GDM1 (cell line): Measurements from ENCODE around the gene C2CD2L.
A peak's percentile ranks its signal among the peaks of the same experiment; 100 is the strongest.
"Not testable (repeated sequence)": the region's sequence is repeated elsewhere in the genome, so short reads cannot be mapped to it uniquely, and the experiment has no call there.

ENCODE experiments used
- DNase-seq: peaks from one replicate; lab custom pipeline; 2025; lab: John Stamatoyannopoulos, UW

The C2CD2L gene

DNA sequence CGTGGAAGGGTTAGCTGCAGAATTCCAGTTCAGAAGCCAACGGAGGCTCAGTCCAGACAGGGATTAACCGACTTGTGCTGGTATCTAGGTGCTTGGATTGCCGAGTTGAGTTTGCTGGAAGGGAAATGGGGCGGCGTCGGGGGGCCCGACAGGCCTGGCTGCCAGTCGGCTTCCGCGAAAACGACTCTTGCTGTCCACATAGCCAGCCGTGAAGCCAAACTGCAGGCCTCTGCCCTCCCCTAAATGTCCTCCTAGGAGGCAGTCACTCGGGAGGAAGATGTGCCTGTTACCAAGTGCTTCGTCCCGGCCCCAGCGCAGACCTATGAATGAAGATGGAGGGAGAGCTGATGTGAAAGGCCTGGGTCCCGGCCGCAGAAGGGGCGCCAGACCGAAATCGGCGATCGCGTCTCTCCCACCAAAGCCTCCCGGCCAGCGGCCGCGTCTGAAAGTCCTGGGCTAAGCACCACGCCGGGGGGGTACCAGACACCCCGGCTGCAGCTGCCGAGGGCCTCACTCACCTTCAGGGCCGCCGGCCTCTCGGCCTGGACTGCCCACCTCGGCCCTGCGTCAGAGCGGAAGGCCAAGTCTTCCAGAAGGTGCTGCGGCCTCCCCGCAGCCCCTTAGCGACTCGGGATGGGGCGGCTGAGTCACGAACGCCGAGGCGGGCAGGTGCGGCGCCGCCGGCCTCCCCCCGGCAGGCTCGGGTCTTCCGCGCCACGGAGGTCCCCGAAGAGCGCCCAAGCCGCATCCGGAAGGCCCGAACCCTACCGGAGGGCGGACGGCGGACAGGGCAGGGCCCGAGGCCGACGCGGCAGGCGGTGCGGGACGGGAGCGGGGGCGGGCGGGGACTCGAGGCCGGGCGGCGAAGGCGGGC, 13.0 kb upstream of the C2CD2L start:
- DNase-seq = no peak

DNA sequence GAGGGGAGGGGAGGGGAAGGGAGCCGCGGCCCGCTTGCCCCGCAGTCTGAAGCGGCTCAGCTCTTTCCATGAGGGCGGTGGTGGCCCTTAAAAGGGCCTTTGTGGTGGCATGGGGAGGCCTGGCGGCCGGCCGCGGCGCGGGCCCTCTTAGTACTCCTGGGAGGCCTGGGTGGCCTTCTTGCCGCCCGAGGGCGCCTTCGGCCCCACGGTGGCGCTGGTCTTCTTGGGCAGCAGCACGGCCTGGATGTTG, 12.4 kb upstream of the C2CD2L start:
- no peak for DNase-seq

DNA sequence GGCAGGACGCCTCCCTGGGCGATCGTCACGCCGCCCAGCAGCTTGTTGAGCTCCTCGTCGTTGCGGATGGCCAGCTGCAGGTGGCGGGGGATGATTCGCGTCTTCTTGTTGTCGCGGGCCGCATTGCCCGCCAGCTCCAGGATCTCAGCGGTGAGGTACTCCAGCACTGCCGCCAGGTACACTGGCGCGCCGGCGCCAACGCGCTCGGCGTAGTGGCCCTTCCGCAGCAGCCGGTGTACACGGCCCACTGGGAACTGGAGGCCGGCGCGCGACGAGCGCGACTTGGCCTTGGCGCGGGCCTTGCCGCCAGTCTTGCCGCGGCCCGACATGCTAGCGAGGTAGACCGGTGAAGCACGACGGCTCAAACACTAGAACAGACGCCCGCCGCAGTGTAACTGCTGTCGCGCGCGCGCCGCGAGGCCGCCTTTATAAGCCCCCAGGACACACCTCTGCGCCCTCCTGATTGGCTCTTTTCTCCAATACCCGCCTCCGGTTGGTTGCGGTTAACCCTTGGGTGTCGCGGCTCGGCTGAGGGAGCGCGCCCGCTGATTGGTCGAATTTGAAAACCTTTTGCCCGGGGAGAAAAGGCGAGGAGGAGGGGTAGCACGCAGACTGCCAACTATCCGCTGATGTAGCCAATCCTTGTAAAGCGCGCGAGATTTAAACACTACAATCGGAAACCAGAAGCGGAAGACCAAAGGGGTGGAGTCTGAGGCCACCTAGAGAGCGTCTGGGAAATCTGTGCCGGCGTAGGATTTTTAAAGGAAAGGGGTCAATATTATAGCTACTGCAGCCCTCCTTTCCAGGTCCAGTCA, 11.9 kb upstream of the C2CD2L start:
- DNase-seq = peak; percentile 99

DNA sequence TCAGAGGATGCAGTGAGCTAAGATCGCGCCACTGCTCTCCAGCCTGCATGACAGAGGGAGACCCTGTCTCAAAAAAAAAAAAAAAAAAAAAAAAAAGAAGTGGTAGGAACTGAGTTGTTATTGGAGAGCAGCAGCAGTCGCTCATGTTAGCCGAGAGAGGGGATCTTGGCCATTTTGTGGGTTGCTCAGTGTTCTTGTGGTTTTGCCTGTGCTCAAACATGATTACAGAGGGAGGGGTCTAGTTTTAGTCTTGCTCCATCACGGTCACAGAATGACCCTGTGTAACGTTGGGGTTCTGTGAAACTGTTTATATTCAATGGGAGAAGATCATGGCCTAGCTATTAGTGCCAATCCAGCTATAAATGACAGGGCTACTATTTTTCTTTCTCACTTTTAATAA, 7.4 kb upstream of the C2CD2L start:
- DNase-seq = no peak

DNA sequence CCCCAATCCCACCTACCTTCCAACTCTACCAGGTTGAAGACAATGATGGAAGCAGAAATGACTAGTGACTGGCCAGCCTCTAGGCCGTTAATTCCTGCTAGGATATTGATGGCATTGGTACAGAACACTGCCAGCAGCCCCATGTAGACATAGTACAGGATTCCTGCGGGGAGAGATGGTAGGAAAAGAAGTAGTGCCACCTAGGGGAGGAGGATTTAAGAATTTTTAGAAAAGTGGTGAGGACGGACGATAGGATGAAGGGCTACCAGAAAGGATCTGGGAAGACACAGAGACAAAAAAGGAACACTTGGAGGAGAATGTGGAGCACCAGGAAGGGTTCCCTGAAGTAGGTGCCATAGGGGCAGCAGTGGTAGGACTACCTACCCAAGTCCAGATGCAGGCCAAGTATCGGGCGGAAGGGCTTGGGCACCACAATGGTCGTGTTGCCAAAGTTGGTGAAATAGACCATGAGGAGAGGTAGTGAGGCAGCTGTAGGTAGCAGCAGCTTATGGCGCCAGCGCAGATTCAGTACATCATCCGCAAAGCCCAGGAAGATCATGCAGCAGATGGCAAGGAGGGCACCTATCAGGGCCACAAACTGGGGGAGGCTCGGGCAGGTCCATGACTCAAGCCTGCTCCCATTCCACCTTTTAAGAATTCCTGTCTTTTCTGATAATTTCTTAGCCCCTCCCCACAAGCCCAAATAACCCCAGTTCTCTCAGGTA, 6.7 kb upstream of the C2CD2L start:
- DNase-seq = no peak

DNA sequence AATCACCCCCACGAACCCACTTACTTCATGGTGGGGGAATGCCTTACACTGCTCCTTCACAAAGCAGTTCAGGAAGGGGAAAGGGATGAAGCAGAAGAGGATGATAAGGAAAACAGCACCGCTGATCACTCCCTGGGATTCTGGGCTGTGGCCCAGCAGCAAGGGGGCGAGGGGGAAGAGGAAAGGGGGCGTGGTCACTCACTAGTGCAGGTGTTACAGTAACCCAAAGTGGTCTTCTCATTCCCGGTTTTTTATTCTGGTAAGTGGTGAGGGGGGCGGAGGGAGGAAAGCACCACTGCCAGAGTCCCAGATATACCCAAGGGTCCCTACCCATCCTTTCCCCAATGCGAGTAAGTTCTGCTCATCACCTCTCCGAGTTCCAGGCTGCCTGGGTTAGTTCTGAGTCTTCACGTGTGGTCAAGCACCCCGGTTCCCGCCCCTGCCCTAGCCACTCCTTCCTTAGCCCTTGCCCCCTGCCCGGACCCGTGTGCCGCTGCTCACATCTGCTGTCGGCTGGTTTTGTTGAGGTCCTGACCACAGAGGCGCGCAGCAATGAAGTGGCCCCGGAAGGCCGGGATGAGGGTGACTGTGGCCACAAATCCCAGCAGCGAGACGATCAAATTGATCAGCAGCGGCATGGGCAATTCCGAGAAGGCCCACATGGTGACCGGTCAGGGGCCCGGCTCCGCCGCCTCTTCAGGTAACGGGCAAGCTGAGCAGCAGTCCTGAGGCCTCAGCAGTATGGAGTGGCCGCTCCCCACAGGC, 6.0 kb upstream of the C2CD2L start:
- no peak for DNase-seq

- peak; percentile 87 for DNase-seq
Observed at GRCh38 chr11:119101759-119102423, 5.3 kb upstream of the C2CD2L start, which contains the start of gene DPAGT1. DPAGT1 (minus strand) TSS chr11:119101853; CDS start chr11:119101655, 198 bp downstream.

DNA sequence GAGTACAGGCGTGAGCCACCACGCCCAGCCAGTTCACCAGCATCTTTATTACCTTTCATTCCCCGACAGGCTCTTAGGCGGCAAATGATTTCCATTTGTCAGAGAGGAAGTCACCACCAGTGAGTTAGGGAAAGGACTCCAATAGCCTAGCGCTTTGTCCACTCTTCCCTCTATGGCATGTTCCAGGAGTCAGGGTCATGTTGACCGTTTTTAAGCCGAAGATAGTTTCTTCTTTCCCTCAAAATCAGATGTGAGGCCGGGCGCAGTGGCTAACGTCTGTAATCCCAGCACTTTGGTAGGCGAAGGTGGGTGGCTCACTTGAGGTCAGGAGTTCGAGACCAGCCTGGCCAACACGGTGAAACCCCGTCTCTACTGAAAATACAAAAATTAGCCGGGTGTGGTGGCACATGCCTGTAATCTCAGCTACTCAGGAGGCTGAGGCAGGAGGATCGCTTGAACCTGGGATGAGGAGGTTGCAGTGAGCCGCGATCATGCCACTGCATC, 3.9 kb upstream of the C2CD2L start:
- DNase-seq = not testable (repeated sequence)

DNA sequence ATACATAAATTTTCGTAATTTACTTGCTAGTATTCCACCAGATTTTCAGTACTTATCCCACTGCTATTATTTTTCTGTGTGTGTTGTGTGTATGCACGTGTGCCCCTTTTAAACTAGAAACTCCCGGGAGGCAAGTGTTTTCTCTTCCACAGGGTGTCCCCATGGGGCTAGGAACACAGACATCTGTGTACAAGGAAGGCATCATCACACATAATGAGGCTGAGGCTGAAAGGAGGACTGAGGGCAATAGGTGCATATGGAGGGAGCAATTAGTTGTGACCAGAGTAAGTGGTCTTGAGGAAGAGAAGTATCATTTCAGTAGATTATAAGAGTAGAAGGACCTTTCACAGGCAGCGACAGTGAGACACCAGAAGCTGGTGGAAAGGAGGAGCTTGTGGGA, 3.4 kb upstream of the C2CD2L start:
- DNase-seq = no peak

GRCh38 chr11:119107538-119108145, 498 bp downstream of the C2CD2L start:
- no peak for DNase-seq

GRCh38 chr11:119108146-119108856, 1.2 kb downstream of the C2CD2L start:
- no peak for DNase-seq

DNA sequence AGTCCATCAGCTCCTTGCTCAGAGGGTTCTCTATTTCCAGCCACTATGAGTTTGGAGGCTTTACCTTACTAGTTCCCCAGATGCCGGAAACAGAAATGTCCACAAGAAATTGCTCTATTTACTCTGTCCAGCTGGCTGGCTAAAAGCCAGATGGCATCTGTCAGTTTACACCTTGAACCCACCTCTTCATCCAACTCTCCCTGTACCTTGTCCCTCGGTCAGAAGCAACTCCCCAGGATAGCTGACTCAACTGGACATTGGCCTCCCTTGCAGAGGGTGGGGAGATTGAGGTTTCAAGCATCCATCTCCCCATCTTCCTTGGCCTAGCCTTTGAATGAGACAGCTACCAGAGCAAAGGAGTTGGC, 1.7 kb downstream of the C2CD2L start:
- DNase-seq = no peak

- no peak for DNase-seq
Observed at GRCh38 chr11:119109843-119110242, 2.7 kb downstream of the C2CD2L start.

GRCh38 chr11:119110439-119110838, 3.3 kb downstream of the C2CD2L start:
- no peak for DNase-seq

GRCh38 chr11:119111361-119111925, 4.3 kb downstream of the C2CD2L start:
- DNase-seq = no peak

- no peak for DNase-seq
Observed at GRCh38 chr11:119112314-119113020, 5.3 kb downstream of the C2CD2L start.

GRCh38 chr11:119113716-119114115, 6.6 kb downstream of the C2CD2L start:
- DNase-seq = no peak

GRCh38 chr11:119114351-119114750, 7.2 kb downstream of the C2CD2L start:
- DNase-seq = no peak
